Heart right ventricle (tissue), 16 donors: ENCODE results near the gene PEX11G. TPM values are rescaled to one million over a fixed set of nuclear protein-coding genes. Genes with fewer than 3 reads are reported as not detected.

Experiments used
- ATAC-seq, 8 donors: fragments of 200-7000 bp; cut with Tn5 transposase; one replicate each; pipeline ENCODE4 v1.9.1; 2020; ENCODE audit warnings: mild to moderate bottlenecking in 8 of 8, moderate library complexity in 8 of 8, moderate number of reproducible peaks in 1 of 8
- DNase-seq, 2 donors: peaks; one replicate each; pipeline ENCODE4 v3.0.0-alpha.2; 2020
- H3K27ac ChIP-seq, 10 donors: fragments of 200-600 bp; sonication (generic) in 2 of 10; one replicate each; pipeline versions ENCODE4 v1.5.0 to v1.8.0; 2020 to 2022; ENCODE audit warnings: mild to moderate bottlenecking in 3 of 10
- H3K27me3 ChIP-seq, 7 donors: fragments of 200-600 bp; one replicate each; pipeline ENCODE4 v1.8.0; 2021 to 2022; ENCODE audit warnings: mild to moderate bottlenecking in 2 of 7
- H3K36me3 ChIP-seq, 9 donors: fragments of 200-600 bp; sonication (generic) in 1 of 9; one replicate each; pipeline versions ENCODE4 v1.5.0 to v1.8.0; 2020 to 2022; ENCODE audit warnings: mild to moderate bottlenecking in 2 of 9
- H3K4me1 ChIP-seq, 9 donors: fragments of 200-600 bp; sonication (generic) in 1 of 9; one replicate each; pipeline versions ENCODE4 v1.5.0 to v1.8.0; 2020 to 2022; ENCODE audit warnings: mild to moderate bottlenecking in 4 of 9
- H3K4me3 ChIP-seq, 10 donors: fragments of 200-600 bp; sonication (generic) in 2 of 10; one replicate each; pipeline versions ENCODE4 v1.5.0 to v1.8.0; 2020 to 2022; ENCODE audit warnings: mild to moderate bottlenecking in 7 of 10, moderate library complexity in 2 of 10
- H3K9me3 ChIP-seq, 11 donors: fragments of 200-600 bp in 10 of 11; sonication (generic) in 2 of 11; one replicate each; pipeline versions ENCODE4 v1.5.0 to v1.8.0; 2013 to 2022; ENCODE audit warnings: mild to moderate bottlenecking in 2 of 11, control low read depth in 1 of 11, moderate library complexity in 1 of 11
- CTCF ChIP-seq, 9 donors: fragments of 200-600 bp; sonication (generic) in 2 of 9; IDR thresholded peaks; one replicate each; pipeline versions ENCODE4 v1.5.0 to v1.8.0; 2021 to 2022; ENCODE audit warnings: antibody characterized with exemption in 9 of 9, mild to moderate bottlenecking in 5 of 9, moderate library complexity in 1 of 9
- WGBS, 2 donors: extraction: QIAGEN DNeasy Blood & Tissue Kit; methylation state at CpG; one replicate each; pipeline ENCODE4 v1.1.7; 2013; ENCODE audit warnings: inconsistent platforms in 1 of 2; 5-methylcytosine and 5-hydroxymethylcytosine counted together
- intact Hi-C, 10 donors: fragments of 100-400 bp; cut with DNase I; formaldehyde crosslinking; loops; one replicate each; pipeline versions ENCODE4 v1.11.1 to v1.14.2; 2022
- polyA plus RNA-seq, 2 donors: library from polyadenylated mRNA; stranded (reverse); fragments of 200-250 nt; gene quantifications; one replicate each; pipeline ENCODE4 v1.2.3, GENCODE V29; 2013
- total RNA-seq, 10 donors: library from RNA; stranded (reverse); fragmentation: NEBNext Ultra II Directional in 3 of 10; extraction: Animal tissue kit (Norgen Biotek cat#: 25700) in 3 of 10; gene quantifications; one replicate each; pipeline versions ENCODE4 v1.2.1 to v1.2.4, GENCODE V29; 2021 to 2023
- donor health status: Arrhythmogenic right ventricular cardiomyopathy.
- donor health status: ischemic (EF 13 %, LVEDD 7.1; RV severe dilation, severe dysfunction).
- donor health status: healthy with polysubstance abuse.
- donor health status: DM: no; HTN: yes; CAD: no.
- donor health status: DM: no; HTN: no; CAD: no.
- donor health status: ischemic (EF 25% LVEDD 6.9; RV normal size, moderate dysfunction).
- donor health status: ischemic (EF 25% LVEDD 5.7; RV mildly dilated, moderate dysfunction).
- donor health status: healthy.
- donor health status: DM: yes; HTN: yes; CAD: no.
- donor health status: Ischemic cardiomyopathy.
- donor health status: ischemic (EF 35%, LVEDD 5.7; RV mildly dilated, moderate dysfunction).
- donor health status: nonischemic (EF 11% LVEDD 7.7; RV severe dilation, severe dysfunction).
- donor health status: DM: yes; HTN: yes; CAD: no.
- donor health status: PGD.
- donor health status: ischemic (EF 29% LVEDD 5.4; RV normal size, mild dysfunction).
- donor health status: nonischemic (EF 23%, LVEDD 6.1; RV moderate dilation, normal function).

PEX11G gene
- total and polyA plus RNA-seq, 12 donors: 0.95 to 3.9 (median 1.9) TPM

DNA sequence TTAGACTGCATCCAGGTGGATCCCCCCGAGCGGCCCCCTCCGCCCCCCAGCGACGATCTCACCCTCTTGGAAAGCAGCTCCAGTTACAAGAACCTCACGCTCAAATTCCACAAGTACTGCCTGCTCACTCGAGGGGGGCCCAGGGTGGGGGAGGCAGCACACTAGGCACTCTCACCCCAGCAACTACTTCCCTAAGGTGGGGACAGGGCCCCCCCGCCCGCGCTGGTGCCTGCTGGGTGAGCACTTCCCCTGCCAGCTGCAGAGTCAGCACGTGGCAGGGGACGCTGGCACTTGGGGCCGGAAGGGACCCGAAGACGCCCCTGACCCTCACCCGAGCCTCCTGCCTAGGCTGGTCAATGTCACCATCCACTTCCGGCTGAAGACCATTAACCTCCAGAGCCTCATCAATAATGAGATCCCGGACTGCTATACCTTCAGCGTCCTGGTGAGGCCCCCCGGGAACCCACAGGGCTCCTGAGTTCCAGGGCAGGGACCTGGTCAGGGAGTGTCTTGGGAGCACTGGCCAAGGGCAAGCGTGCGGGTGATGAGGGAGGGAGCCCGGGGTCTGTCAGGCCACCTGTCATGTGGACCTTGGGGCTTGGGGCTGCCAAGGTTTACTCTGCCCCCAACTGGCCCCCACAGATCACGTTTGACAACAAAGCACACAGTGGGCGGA, 38.8 kb upstream of the PEX11G start:
- ATAC-seq (peak in 7 of 8 donors; percentile 18 to 74 (median 38)), DNase-seq (no peak)
- H3K4me1 ChIP-seq: peaks cover 7 to 28% (median 11%) of the 10 kb centered on the region in 9 donors
- TF ChIP-seq CTCF (IDR thresholded peaks at IDR 0.05): no peak
- no peaks in the 10 kb centered on the region for H3K27me3 ChIP-seq
- intact Hi-C loops: loop anchor here in 1 of 10 donors (10.0 kb wide), 1 partner anchor 133 kb away; no protein-coding TSS in a partner anchor
- no peaks in the 10 kb centered on the region for H3K9me3 ChIP-seq
- H3K4me3 ChIP-seq: no peak overlapping the region
- peaks cover 0 to 86% (median 6%) of the 10 kb centered on the region in 9 donors for H3K36me3 ChIP-seq
- WGBS, 2 donors: 83 to 90% methylated on average over 25 of the region's 25 CpGs
- H3K27ac ChIP-seq: peak overlapping the region in 1 of 10 donors; percentile 62

GRCh38 chr19:7526059-7526929, 37.5 kb upstream of the PEX11G start:
- 90 to 91% methylated on average over 31 of the region's 31 CpGs for WGBS, 2 donors
- no peaks in the 10 kb centered on the region for H3K9me3 ChIP-seq
- peaks cover 0 to 73% (median 6%) of the 10 kb centered on the region in 9 donors for H3K36me3 ChIP-seq
- intact Hi-C loops: loop anchor here in 1 of 10 donors (10.0 kb wide), 1 partner anchor 131 kb away; no protein-coding TSS in a partner anchor
- TF ChIP-seq CTCF (IDR thresholded peaks at IDR 0.05): no peak
- H3K27me3 ChIP-seq: no peaks in the 10 kb centered on the region
- no peak overlapping the region for H3K4me3 ChIP-seq
- ATAC-seq (no peak), DNase-seq (no peak)
- H3K27ac ChIP-seq: no peak overlapping the region
- H3K4me1 ChIP-seq: peaks cover 7 to 33% (median 19%) of the 10 kb centered on the region in 9 donors

- no peak for DNase-seq
- intact Hi-C loops: loop anchor here in 3 of 10 donors (5.0 to 10.0 kb wide), 2 partner anchors 38 to 130 kb away; partner anchors contain the start of gene PEX11G (in 2 of the 3)
- TF ChIP-seq CTCF (IDR thresholded peaks at IDR 0.05): no peak
- peaks cover 7 to 33% (median 19%) of the 10 kb centered on the region in 9 donors for H3K4me1 ChIP-seq
- no peaks in the 10 kb centered on the region for H3K27me3 ChIP-seq
- H3K27ac ChIP-seq: no peak overlapping the region
- ATAC-seq: no peak
- H3K4me3 ChIP-seq: no peak overlapping the region
- peaks cover 0 to 66% (median 6%) of the 10 kb centered on the region in 9 donors for H3K36me3 ChIP-seq
- H3K9me3 ChIP-seq: no peaks in the 10 kb centered on the region
- 96% methylated on average over 20 of the region's 20 CpGs for WGBS, 2 donors
These were observed 36.3 kb upstream of the PEX11G start for GRCh38 chr19:7524992-7525739.
